GM10266 (cell line): ENCODE results near the gene PDGFA.

Experiments used
- DNase-seq: peaks from one replicate; pipeline ENCODE4 v3.0.0; 2012; ENCODE audit errors: extremely low spot score
- TF ChIP-seq, protein P1 (sequence below): IDR thresholded peaks from 2 replicates; pipeline ENCODE4 v1.5.1; 2012; ENCODE audit warnings: mild to moderate bottlenecking, low read depth; ENCODE audit not compliant: control insufficient read depth, insufficient read depth; ENCODE audit errors: missing control alignments

The PDGFA gene

DNA sequence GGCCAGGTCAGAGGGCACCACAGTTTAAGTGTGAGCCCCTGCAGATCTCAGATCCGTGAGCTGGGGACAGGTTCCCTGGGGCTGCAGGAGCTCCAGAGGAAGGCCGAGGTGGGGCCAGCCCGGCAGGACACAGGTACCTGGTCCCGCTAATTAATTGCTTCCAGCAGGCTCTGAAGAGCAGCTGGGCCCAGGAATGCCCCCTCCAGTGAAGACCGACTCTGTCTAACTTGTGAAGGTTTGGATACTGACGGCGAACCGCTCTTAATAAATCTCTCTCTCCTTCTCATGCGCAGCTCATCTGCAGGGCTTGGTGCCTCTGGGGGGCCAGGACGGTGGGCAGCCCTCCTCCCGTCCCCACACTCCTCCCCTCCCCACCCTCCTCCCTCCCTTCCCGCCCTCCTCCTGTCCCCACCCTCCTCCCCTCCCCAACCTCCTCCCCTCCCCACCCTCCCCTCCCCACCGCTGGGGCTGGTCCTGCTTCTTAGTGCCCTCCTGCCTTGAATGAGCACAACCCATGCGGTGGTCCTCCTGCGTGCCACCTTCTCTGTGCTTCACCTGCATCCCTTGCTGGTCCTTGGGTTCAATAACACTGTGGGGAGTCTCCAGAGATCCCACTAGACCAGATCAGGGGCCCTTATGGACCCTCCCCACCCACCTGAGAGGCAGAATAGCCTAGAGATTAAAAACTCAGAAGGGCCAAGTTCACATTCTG, 38.3 kb downstream of the PDGFA start:
- TF ChIP-seq, protein P1, sequence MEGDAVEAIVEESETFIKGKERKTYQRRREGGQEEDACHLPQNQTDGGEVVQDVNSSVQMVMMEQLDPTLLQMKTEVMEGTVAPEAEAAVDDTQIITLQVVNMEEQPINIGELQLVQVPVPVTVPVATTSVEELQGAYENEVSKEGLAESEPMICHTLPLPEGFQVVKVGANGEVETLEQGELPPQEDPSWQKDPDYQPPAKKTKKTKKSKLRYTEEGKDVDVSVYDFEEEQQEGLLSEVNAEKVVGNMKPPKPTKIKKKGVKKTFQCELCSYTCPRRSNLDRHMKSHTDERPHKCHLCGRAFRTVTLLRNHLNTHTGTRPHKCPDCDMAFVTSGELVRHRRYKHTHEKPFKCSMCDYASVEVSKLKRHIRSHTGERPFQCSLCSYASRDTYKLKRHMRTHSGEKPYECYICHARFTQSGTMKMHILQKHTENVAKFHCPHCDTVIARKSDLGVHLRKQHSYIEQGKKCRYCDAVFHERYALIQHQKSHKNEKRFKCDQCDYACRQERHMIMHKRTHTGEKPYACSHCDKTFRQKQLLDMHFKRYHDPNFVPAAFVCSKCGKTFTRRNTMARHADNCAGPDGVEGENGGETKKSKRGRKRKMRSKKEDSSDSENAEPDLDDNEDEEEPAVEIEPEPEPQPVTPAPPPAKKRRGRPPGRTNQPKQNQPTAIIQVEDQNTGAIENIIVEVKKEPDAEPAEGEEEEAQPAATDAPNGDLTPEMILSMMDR: no peak
- no peak for DNase-seq

DNA sequence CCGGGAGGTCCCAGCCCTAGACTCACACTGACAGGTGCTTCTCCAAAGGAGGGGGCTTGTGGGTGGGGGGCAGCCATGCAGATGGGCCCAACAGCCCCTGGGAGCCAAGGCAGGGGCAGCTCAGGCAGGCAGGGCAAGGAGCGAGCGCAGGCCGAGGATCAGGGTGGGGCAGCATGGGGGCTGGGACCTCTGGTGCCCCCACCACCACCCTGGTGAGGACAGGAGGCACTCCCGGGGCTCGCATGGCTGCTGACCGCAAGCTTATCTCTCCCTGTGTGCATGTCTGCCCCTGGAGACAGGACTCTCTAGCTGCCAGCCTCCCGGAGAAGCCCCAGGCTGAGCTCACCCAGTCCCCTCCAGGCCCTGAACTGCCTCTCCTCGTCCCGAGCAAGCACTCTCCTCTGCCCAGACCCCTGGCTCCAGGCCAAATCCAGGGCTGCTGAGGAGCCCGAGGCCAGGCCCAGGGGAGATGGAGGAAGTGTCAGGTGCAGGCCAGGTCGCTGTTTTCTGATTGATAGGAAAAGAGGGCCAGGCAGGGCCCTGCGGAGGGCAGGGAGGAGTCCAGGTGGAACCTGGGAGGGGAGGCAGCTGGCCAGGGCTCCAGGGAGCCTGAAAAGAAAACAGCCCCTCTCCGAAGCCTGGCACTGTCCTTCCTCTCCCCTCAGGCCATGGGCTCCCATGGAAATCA, 39.0 kb downstream of the PDGFA start:
- DNase-seq: no peak
- TF ChIP-seq, protein P1: no peak

DNA sequence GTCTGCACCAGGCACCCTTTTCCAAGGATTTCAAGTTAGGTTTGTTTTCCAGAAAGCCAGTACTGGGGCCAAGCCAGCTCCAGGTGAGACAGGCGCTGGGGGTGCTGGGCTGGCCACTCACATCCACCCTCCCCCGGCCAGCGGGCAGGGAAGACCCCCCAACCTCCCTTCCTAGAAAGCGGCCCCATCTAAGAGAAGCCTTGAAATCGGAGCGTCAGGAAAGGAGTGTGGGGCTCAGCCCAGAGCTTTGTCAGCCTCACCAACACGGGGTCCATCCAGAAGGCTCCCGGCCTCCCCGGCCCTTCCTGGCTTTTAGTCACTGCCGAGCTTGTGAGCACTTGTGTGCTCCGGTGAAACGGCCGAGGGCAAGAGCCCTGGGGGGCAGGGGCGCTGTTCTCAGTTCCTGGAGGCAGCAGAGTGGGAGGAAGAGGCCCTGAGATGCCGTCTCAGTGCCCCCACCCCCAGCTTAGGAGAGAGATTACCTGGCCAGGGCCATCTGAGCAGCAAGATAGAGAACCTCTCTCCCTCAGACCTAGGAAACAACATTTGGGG, 39.6 kb downstream of the PDGFA start:
- TF ChIP-seq, protein P1: no peak
- DNase-seq: no peak

DNA sequence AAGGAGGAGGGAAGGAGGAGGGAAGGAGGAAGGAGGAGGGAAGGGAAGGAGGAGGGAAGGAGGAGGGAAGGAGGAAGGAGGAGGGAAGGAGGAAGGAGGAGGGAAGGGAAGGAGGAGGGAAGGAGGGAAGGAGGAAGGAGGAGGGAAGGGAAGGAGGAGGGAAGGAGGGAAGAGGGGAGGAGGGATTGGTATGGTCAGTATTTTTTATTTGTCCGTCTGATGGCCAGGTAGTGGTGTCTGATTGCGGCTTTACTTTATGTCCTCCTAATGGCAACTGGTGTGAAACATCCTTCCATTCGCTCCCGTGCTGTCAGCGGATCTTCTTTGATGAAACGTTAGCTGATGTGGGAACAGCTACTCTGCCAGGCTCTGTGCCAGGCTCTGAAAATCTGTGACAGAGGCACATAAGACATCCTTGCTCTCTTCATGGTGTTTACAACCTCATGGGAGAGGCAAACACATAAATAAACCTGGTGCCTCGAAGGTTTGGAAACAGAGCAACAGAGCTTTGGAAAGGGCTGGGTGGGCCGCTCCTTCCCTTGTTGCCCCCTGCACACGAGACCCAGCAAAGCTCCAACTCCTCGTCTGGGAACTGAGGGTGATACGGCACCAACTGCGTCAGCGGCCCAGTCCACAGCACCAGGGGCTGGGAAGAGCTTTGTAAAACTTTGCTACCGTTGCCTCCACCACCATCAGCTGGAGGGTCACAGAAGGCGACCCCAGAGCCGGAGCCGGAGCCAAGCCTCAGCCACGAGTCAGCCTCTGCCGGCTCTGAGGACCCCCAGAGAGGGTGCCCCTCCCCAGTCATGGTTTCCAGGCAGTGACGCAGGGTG, 40.3 kb downstream of the PDGFA start:
- TF ChIP-seq, protein P1: no peak
- no peak for DNase-seq

DNA sequence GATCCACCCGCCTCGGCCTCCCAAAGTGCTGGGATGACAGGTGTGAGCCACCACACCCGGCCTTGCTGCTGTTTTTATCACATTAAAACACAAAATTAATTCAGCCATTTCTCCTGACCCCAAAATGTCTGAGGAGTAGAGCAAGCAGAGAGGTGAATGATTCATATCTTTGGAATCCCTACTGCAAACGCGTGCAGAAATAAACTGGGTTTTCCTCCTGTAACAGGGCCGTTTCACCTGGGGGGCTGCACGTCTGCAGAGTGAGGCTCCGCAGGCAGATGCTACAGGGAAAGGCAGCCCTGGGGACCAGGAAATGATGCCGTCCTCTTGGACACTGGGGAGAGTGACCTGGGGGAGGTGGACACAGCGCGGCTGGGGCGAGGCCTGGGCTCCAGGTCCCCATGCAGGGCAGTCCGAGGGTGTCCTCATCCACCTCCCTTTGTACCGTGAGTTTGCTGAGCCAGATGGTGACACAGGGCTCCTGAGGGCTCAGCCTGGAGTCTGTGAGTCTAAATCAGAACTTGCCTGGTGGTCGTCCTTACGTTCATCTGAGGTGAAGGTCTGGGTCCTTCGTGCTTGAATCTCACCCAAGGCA, 41.9 kb downstream of the PDGFA start:
- TF ChIP-seq, protein P1: no peak
- no peak for DNase-seq

DNA sequence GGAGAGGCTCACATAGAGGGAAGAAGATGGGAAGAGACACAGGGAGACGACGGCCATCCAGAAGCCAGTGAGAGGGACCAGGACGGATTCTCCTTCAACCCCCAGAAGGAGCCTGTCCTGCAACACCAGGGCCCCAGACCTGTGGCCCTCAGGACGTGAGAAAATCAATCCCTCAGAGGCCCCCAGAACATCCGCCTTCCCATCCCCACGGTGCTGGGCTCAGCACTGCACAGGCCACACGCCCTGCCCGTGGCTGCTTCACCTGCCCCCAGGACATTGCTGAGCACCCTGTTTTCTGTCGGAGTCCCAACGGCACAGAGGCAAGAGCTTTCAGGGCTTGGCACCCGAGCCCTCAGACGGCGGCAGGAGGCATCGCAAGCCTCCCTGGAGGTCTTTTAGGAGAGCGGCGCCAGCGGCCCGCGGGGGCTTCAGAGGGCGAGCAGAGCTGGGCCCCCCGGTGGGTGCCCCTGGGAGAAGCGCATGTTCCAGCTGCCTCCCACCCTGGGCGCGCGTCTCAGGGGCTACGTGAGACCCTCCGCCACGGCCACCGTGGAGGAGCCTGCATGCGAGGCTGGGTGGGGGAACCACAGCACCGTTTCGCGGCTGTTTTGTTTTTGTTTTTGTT, 42.8 kb downstream of the PDGFA start:
- DNase-seq: no peak
- TF ChIP-seq, protein P1: no peak
